Cerebellar cortex (tissue), 1 donor: Measurements from ENCODE around the gene MIR17HG.
A peak's percentile ranks its signal among the peaks of the same experiment; 100 is the strongest.
"Not testable (repeated sequence)": the region's sequence is repeated elsewhere in the genome, so short reads cannot be mapped to it uniquely, and the experiment has no call there.

ENCODE experiments used
- DNase-seq: peaks from one replicate; pipeline ENCODE4 v3.0.0-alpha.2; 2015; ENCODE audit warnings: low spot score

The MIR17HG gene

DNA sequence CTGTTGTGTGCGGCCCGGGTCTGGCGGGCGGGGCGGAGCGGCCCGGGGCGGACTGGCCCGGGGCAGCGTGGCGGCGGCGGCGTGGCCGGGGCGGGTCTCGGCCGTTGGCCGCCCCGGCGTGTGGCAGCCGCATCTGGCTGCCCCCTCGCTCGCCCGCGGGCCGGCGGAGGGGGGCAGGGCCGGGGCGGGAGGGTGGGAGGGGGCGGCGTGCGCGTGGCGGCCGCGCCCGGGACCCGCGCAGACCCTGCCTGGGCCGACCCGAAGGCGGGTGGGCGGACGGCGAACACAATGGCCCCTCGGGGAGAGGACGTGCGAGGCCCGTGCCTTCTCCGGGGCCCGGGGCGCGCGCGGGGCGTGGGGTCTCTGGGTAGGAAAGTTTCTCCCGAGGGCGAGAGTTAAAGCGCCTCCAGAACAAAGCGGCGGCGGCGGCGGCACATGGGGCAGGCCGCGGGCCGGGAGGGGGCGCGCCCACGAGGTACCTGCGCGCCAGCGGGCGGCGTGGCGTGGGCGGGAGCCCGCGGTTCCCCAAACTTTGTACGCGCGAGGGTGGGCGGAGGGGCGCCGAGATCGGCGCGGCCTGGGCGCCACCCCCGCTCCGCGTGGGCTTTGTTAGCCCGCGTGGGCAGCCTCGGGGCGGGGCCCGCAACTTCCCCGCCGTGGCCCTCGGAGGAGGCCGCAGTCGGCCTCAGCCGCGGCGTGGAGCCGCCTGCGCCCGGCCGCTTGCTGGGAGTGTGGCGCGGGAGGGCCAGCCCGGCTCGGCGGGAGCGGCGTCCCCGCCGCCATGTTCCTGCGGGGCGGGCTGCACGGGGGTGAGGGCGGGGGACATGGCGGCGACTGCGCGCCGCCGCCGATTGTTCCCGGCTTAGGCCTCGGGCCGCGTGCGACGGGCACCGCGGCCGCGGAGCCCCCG lies 764 bp downstream of the MIR17HG start:
- DNase-seq: no peak

DNA sequence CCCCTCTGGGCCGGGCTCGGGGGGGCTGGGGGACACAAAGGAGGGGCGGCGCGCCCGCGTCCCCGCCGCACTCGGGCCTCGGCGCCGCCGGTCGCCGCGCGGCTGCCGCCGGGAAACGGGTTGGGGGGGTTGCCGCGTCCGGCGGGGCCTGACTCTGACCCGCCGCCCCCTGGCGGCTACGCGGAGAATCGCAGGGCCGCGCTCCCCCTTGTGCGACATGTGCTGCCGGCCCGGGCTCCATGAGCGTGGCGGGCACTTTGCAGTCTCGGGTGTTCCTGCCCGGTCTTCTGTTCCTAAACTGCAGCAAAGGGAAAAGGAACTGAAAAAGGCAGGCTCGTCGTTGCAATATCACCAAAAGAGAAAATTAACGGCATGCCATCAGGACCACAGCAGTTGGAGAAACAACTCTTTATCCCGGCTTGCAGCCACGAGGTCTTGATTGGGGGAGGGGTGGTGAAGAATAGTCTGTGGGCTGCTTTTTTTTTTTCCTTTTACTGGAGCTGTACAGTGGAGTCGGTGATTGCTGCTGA lies 1.5 kb downstream of the MIR17HG start:
- DNase-seq: peak; percentile 58

DNA sequence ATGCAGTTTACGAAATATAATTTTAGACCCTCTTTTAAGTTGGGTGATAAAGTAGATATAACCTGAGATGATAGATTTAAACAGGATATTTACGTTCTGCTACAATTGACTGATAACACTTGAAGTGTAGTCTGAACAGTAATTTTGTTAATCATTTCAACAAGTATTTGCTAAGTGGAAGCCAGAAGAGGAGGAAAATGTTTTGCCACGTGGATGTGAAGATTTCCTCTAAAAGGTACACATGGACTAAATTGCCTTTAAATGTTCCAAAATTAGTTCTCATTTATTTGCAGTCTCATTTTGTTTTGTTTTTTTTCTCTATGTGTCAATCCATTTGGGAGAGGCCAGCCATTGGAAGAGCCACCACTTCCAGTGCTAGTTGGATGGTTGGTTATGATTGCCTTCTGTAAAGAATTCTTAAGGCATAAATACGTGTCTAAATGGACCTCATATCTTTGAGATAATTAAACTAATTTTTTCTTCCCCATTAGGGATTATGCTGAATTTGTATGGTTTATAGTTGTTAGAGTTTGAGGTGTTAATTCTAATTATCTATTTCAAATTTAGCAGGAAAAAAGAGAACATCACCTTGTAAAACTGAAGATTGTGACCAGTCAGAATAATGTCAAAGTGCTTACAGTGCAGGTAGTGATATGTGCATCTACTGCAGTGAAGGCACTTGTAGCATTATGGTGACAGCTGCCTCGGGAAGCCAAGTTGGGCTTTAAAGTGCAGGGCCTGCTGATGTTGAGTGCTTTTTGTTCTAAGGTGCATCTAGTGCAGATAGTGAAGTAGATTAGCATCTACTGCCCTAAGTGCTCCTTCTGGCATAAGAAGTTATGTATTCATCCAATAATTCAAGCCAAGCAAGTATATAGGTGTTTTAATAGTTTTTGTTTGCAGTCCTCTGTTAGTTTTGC lies 2.8 kb downstream of the MIR17HG start:
- DNase-seq: no peak

DNA sequence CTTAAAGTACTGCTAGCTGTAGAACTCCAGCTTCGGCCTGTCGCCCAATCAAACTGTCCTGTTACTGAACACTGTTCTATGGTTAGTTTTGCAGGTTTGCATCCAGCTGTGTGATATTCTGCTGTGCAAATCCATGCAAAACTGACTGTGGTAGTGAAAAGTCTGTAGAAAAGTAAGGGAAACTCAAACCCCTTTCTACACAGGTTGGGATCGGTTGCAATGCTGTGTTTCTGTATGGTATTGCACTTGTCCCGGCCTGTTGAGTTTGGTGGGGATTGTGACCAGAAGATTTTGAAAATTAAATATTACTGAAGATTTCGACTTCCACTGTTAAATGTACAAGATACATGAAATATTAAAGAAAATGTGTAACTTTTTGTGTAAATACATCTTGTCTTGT lies 3.6 kb downstream of the MIR17HG start:
- DNase-seq: no peak

GRCh38 chr13:91351980-91352379 lies 4.5 kb downstream of the MIR17HG start:
- DNase-seq: no peak

DNA sequence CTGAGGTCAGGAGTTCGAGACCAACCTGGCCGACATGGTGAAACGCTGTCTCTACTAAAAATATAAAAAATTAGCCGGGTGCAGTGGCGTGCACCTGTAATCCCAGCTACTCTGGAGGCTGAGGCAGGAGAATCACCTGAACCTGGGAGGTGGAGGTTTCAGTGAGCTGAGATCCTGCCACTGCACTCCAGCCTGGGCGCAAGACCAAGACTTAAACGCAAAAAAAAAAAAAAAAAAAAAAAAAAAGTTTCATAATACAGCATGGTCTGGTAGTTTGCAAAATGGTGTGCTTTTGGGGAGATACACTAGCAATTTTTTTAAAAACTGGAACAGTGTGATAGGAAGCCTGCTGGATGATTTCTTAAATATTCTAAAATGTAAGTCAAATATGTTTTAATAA lies 5.4 kb downstream of the MIR17HG start:
- not testable (repeated sequence) for DNase-seq

GRCh38 chr13:91353494-91353893 lies 6.0 kb downstream of the MIR17HG start:
- no peak for DNase-seq

DNA sequence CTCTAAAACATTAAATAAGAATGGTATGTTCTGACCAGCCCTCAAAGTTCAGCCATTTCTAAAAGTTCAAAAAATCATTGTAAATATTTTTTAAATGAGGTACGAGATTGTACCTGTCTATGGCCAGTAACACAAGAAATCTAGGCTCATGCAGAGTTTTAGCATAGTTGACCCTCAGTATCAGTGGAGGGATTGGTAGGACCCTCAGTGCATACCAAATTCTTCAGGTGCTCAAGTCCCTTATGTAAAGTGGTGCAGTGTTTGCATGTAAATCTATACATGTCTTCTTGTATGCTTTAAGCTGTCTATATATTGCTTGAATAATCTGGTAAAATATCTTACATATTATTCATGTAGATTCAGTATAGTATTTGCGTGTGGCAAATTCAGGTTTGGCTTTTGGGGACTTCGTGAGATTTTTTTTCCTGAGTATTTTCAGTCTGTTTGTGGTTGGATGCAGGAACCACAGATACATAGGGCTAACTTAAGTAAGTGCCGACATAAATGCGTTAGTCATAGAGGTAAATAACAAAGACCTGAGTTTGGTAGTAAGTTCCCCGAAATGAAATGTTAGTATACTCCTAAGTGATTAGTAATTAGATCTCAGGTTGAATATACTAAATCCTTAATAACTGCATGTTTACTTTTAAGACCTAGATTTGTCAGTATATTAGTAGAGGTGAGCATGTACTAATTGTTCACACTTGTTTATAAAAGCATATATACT lies 7.8 kb downstream of the MIR17HG start:
- DNase-seq: no peak

DNA sequence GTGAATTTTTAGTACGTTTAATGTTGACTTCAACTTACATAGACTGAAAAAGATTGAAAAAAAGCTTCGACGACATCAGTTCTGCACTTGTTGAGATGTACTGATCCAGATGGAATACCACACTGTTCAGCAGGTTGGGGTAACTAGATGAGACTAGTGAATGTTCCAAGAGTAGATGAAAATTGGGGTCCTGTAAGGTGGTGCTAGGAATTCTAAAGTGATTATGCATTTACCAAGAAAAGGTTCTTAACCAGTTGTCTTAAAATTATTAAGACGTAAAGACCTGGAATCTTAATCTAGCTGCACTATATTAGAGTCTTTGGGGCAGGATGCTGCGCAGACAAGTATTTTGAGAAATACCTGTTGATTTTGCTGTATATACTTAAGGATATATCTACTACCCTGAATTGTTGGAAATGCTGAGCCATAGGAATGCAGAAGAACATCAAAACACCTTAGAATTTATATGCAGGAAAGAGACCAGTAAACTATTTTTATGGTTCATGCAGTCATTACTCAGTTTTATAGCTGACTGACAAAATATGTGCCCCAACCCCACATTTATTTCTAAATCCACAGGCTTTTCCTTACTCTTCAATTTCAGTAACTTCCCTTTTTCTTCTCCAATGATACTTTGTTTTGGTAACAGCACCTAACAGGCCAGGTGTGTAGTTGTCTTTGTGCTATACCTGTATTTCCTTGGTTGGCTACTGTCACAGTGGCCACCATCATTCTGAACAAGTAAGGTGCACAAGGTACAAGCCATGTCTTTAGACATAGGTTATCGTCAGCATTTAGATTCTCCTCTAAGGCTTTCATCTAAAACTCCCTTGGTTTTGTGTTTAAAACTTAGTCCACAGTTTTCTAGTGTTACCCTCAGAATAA lies 8.6 kb downstream of the MIR17HG start:
- DNase-seq: no peak

DNA sequence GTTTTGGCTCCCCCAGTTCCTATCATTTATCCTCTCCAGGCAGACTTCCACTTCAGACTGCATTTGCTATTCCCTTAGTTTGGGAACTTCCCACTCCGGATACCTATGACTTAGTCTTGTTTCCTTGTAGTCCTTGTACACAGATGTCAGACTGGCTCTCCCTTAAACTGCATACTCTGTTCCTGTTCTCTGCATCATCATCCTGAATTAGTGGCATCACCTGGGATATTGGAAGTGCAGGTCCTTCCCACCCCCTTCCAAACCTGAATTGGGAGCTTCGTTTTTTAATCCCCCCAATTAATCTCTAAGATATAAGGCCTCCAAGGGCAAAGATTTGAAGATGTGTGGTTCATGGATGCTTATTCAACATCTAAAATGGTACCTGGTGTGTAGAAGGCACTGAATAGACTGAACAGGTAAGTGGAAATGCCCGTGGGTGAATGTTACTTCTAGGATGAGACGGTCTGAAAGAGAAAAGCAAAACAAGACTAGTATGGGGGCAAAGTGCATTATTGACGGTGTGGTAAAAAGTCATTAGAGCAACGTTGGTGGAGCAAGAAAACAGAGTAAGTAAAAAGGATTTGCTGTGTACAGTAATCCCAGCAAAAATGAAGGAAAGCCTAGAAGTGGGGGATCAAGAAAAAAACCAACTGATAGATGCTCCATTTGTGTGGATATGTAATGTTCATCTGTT lies 9.6 kb downstream of the MIR17HG start:
- DNase-seq: peak; percentile 21

GRCh38 chr13:91357613-91358386 lies 10.3 kb downstream of the MIR17HG start:
- peak; percentile 21 for DNase-seq

DNA sequence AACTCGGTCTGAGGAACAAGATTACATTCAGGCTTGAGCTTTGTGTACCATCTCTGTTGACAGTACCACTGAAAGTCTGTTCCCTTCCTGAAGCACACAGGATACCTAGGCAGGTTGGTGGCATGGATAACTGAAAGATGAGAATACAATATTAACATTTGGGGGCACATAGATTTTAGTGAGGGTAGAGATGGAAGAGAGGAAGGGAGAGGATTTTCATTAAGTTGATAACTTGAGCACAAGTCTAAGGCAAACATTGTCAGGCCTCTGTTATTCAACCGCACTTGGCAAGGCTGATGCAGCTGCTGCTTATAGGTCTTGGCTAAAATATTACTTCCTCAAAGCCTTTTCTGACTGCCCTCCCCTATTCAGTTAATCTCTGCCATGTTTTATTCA lies 10.9 kb downstream of the MIR17HG start:
- no peak for DNase-seq

DNA sequence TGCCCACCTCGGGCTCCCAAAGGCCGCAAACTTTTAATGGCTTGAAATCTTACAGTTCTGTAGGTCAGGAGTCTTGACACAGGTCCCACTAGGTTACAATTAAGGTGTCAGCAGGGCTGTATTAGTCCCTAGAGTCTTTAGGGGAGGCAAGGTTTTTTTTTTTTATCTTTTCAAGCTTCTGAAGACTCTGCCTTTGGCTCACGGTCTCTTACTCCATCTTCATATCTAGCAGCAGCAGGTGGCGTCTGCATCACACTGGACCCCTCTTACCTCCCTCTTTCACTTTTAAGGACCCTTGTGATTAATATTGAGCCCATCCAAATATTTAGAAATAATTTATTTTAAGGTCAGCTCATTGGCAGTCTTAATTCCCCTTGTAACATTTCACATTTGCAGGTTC lies 11.6 kb downstream of the MIR17HG start:
- DNase-seq: peak; percentile 32

GRCh38 chr13:91359631-91360030 lies 12.1 kb downstream of the MIR17HG start:
- DNase-seq: no peak

DNA sequence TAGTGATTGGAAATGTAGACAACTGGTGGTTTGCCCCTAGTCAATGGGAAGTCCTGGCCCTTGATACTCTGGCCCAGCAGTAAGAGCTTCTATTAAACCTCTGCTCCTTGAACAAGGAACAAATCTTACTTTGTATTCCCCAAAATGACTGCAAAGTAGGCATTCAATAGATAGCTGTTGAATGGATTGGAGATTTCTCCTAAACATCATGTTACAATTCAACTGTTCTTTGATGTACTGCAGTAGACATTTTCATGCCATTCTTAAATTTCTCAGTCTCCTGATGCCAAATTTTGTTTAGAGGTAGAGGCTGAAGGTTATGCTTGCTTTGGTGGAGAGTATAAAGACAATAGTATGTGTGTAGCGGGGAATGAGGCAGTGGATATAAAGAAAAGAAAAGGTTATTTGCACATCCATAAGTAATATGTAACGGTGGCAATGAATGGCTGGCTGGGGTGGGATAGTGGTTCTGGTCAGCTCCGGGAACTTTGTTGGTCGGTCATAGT lies 12.8 kb downstream of the MIR17HG start:
- no peak for DNase-seq

- DNase-seq: no peak
Observed at GRCh38 chr13:91361755-91362271, 14.3 kb downstream of the MIR17HG start.

GRCh38 chr13:91362908-91363307 lies 15.4 kb downstream of the MIR17HG start:
- DNase-seq: no peak

DNA sequence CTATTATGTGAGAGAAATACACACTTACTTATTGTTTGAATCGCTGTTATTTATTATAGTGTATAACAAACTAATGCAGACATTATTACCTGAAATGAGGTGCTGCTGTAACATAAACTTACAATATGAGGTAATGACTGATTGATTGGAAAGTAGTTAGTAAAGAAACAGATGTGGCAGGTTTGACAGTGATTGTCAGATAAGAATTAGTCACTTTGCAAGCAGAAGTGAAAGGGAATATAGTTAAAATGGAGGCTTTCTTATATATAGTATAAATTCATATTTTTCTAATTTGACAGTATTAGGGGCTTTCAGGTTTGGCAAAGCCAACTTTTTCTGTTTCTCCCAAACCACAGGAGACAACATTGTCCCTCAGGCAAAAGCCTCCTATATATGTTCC lies 20.6 kb downstream of the MIR17HG start:
- no peak for DNase-seq
